ENCODE data around the gene MED13L.
"Not testable (repeated sequence)": the region's sequence is repeated elsewhere in the genome, so short reads cannot be mapped to it uniquely, and the experiment has no call there.

MED13L gene

DNA sequence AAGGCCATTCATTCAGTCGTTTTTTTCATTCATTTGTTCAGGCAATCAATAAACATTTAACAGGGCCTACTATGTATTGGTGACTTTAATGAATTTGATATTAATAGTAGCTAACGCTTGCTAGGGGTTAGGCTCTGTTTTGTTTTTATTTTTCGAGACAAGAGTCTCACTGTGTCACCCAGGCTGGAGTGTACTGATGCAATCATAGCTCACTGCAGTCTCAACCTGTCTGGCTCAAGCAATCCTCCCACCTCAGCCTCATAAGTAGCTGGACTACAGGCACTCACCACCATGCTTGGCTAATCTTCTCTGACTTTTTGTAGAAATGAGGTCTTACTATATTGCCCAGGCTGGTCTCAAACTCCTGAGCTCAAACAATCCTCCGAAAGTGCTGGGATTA lies 25.6 kb upstream of the MED13L start:
- DNase-seq: no peak

GRCh38 chr12:116302166-116303058 lies 24.9 kb upstream of the MED13L start:
- DNase-seq: no peak

DNA sequence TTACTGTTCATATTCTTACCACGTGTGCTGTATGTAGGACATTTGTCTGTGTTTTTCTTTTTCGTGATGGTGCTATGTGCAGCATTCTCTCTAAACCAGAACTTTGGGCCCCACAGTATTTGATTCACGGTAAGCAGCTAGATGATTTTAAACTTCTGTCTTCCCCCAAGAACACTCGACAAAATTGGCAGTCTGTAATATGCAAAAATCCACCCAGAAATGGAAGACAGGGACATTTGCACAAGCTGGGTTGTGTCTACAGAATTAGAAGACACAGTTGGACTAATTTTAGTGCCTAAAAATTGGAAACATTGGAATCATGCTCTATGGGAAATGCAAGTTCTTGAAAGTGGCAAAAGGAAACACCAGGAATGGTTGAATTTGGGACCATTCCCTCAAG lies 24.1 kb upstream of the MED13L start:
- DNase-seq: no peak

GRCh38 chr12:116299665-116300328 lies 22.3 kb upstream of the MED13L start:
- DNase-seq: no peak

GRCh38 chr12:116299064-116299463 lies 21.6 kb upstream of the MED13L start:
- no peak for DNase-seq

GRCh38 chr12:116298578-116298977 lies 21.1 kb upstream of the MED13L start:
- DNase-seq: no peak

DNA sequence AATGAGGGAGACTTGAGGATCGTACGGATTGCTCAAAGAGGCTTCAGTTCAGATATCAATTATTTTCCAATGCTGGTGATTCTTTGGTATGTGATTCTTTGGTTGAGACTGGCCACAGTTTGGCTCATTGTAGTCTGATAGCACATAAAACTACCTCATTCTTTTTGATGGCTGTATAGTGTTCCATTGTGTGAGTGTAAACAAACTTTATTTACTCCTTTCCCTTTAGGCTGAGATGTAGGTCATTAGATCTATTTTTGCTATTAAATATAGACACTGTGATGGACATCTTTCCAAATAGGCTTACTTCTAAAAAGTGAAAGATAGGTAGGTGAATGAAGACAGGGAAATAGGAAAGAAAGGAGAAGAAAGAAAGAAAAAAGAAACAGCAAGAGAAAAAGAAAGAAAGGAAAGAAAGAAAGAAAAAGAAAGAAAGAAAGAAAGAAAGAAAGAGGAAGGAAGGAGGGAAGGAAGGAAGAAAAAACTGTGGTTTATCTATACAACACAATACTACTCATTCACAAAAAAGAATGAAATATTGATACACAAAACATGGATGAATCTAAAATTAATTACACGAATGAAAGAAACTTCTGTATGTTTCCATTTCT lies 19.8 kb upstream of the MED13L start:
- DNase-seq: no peak

DNA sequence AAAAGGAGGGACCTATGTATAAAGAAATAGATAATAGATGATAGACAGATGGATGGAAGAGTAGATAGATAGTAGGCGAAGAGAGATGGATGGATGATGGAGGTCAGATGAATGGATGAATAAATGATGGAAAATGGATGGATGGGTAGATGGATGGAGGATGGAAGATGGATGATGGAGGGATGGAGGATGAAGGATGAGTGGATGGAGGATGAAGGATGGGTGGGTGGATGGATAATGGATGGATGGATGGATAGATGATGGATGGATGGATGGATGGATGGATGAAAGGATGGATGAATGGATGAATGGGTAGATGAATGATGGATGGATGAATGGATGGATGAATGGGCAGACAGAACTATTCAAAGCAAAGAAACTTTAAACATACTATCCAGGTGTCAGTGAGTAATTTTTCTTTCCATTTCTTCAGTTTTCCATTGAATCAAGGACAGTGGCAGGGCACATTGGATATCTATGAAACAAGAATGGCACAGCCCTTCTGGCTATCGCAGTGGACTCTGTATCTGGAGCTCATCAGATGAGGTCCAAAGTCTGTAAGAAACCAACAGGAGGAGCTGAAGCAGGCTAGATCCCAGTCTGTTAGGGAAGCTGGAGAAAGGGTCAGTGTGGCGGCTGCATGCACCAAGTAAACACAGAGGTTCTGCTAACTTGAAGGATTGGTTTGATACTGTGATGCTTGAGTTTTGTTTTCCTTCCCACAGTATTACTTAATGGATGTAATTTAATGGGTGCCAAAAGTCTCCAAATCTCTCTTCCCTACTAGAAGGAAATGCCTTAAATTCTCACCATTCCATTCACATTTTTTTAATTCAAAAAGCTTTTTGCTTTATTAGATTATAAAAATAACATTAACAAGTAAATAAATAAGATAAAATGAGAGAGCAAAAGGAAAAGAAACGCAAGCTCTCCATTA lies 18.1 kb upstream of the MED13L start:
- DNase-seq: no peak

DNA sequence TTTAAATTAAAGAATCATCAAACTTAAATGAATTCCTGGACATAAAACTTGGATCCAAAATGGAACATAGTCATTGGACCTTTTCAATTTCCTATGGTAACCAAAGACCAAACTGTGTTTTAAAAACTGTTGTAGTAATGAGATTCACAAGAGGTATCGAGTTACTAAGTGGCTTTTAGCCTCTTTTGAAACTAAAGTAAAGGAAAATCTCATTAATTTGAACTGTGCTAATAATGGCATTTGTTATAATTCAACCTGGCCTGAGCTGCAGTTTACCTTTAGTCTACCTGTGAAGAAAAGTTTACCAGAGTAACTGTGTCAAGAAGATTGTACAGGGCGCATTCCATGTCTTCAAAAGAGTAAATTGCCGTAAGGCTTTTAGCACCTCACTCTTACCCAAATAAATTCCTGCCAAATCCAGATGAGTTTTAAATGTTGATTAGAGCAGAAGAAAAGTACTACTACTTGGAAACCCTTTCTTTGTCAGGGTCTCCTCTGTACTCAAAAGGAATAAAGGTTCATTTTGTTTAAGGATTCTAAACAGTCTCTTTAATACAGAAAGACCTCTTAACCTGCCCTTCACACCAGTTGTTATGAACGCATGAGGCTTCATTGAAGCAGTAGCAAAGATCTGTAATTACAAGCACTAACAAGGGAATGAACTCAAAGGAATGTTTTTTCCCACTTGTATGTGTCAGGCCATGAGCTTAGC lies 17.1 kb upstream of the MED13L start:
- DNase-seq: no peak

DNA sequence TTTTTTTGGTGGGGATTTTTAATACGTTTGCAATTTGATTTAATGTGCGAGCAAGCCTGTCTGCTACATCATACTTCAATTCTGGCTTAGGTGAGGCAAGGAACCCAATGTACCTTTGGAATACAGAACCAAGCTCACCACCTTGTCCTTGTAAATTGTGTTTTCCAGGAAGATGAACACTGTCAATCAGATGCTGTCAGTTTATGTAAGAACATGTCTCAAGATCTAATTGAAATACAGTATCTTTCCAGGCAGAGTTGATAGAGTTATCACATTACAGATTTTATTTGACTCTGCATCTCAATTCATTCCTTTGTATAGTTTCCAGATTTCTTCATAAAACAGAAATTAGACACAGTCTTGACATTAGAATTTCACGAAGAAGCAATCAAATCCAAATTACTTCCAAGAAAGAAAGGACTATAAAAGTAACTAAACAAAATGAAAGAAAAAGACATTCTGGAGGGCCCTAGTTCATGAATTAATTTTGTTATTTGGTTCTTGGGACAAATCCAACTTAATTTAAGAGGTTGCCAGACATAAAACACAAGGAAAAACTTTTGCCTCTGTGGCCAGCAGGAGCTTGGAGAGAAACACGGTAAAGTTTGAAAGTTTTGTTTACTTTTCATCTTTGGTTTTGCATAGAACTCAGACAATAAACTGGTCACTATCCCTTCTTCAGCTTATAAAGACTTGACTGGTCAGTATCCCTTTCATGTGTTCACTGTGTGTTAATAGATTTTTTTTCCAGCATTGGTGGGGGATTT lies 16.4 kb upstream of the MED13L start:
- no peak for DNase-seq

DNA sequence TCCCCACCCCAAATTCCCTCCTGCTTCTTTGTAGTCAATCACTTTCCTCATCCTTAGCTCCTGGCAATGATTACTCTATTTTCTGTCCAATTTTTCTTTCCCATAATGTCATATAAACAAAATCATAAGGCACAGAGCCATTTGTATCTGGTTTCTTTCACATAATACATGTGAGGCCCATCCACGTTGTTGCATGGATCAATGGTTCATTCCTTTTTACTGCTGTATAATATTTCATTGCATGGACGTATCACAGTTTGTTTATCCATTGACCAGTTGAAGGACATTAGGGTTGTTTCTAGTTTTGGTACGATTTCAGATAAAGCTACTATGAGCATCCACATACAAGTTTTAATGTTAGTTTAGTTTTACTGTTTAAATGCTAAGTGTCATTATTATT lies 13.7 kb upstream of the MED13L start:
- DNase-seq: no peak

GRCh38 chr12:116288735-116289134 lies 11.2 kb upstream of the MED13L start:
- no peak for DNase-seq

DNA sequence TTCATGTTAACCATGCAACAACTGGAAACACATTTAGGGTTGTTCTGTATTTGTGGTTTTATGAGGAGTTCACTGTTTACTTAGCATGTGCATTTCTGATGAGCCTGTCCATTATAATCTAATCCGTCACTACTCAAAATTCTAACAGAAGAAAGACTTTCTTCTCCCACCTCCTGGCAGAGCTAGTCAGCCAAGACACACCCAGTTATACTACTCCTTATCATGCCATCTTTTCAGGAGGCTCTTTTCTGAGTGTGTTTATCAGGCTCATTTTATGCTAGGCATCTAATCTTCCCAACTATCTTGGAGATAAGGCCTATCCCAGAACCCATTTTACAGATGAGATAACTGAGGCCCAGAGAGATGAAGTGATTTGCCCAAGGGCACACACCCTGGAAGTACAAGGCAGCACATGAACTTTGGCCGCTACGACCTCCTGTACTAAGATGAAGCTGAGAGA lies 10.4 kb upstream of the MED13L start:
- DNase-seq: no peak

GRCh38 chr12:116284396-116284795 lies 6.9 kb upstream of the MED13L start:
- DNase-seq: no peak

GRCh38 chr12:116283881-116284280 lies 6.4 kb upstream of the MED13L start:
- DNase-seq: not testable (repeated sequence)

GRCh38 chr12:116282371-116283286 lies 5.1 kb upstream of the MED13L start:
- no peak for DNase-seq

DNA sequence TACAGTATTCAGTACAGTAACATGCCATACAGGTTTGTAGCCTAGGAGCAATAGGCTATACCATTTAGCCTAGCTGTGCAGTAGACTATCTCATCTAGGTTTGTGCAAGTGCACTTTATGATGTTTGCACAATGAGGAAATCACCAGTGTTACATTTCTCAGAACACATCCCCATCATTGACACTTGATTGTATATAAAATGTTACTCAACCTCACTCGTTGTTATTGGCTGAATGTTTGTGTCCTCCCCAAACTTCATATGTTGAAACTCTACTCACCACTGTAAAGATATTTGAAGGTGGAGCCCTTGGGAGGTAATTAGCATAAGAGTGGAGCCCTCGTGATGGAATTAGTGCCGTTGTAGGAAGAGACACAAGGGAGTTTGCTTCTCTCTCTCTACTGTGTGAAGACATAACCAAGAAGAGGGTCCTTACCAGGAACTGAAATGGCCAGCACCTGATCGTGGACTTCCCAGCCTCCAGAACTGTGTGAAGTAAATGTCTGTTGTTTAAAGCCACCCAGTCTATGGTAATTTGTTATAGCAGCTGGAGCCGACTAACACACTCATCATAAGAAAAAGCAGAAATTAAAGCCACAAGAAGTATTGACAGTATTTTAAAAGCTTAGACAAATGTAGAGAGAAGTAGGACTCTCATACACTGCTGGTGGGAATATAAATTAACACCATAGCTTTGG lies 3.2 kb upstream of the MED13L start:
- DNase-seq: no peak

- DNase-seq: no peak
Measured at GRCh38 chr12:116278667-116279066, 1.2 kb upstream of the MED13L start.

- no peak for DNase-seq
Measured at GRCh38 chr12:116278279-116278626, 760 bp upstream of the MED13L start.
